ENCODE data around the gene NT5DC1. TPM values are rescaled to one million over a fixed set of nuclear protein-coding genes. Genes with fewer than 3 reads are reported as not detected.
A peak's percentile ranks its signal among the peaks of the same experiment; 100 is the strongest.

The NT5DC1 gene
- total RNA-seq, result 10 to 100 TPM; 30.2 to 31.7 TPM

GRCh38 chr6:116100419-116101301, at the start of gene NT5DC1:
TSS of gene NT5DC1 (plus strand) at chr6:116100853. CDS start at chr6:116100931, 78 bp downstream.
- Mint-ChIP-seq H3K27me3 (peaks cover 4% of the 10 kb centered on the region), H3K4me1 (peaks cover 44% of the 10 kb centered on the region), H3K27ac (peak within 1 kb of the TSS; percentile 88), H3K36me3 (ENCODE audit: low read depth) (peaks cover 9% of the 10 kb centered on the region), H3K9me3 (peaks cover 11% of the 10 kb centered on the region), H3K4me3 (peak within 1 kb of the TSS; percentile 83)
- DNase-seq, result peak; percentile 86
- ChIA-PET POLR2A (no interaction called here), CTCF (interaction anchor here (1.2 to 1.6 kb wide), 5 partner anchors 11 to 90 kb away, joined by 3 to 5 read pairs (median 4); no protein-coding TSS in a partner anchor)

GRCh38 chr6:116051244-116051643, 49.4 kb upstream of the NT5DC1 start:
- H3K36me3 Mint-ChIP-seq (ENCODE audit: low read depth), result no peaks in the 10 kb centered on the region
- H3K9me3 Mint-ChIP-seq, result no peaks in the 10 kb centered on the region
- H3K4me1 Mint-ChIP-seq, result no peaks in the 10 kb centered on the region
- peaks cover 27% of the 10 kb centered on the region for H3K27me3 Mint-ChIP-seq
- ChIA-PET CTCF (no interaction called here), POLR2A (no interaction called here)
- H3K27ac Mint-ChIP-seq, result no peak overlapping the region
- no peak overlapping the region for H3K4me3 Mint-ChIP-seq
- DNase-seq, result no peak

- Mint-ChIP-seq H3K27me3 (peaks cover 8% of the 10 kb centered on the region), H3K27ac (no peak overlapping the region), H3K4me3 (no peak overlapping the region), H3K36me3 (ENCODE audit: low read depth) (no peaks in the 10 kb centered on the region), H3K9me3 (no peaks in the 10 kb centered on the region), H3K4me1 (no peaks in the 10 kb centered on the region)
- no peak for DNase-seq
- CTCF ChIA-PET, result no interaction called here
- POLR2A ChIA-PET, result no interaction called here
Observed at GRCh38 chr6:116055513-116055912, 45.1 kb upstream of the NT5DC1 start.

GRCh38 chr6:116057766-116058165, 42.9 kb upstream of the NT5DC1 start:
- Mint-ChIP-seq H3K36me3 (ENCODE audit: low read depth) (no peaks in the 10 kb centered on the region), H3K9me3 (no peaks in the 10 kb centered on the region), H3K4me3 (no peak overlapping the region), H3K4me1 (no peaks in the 10 kb centered on the region), H3K27me3 (peaks cover 5% of the 10 kb centered on the region), H3K27ac (no peak overlapping the region)
- CTCF ChIA-PET, result no interaction called here
- POLR2A ChIA-PET, result no interaction called here
- no peak for DNase-seq

- Mint-ChIP-seq H3K36me3 (ENCODE audit: low read depth) (no peaks in the 10 kb centered on the region), H3K4me1 (no peaks in the 10 kb centered on the region), H3K9me3 (no peaks in the 10 kb centered on the region), H3K27ac (no peak overlapping the region), H3K4me3 (no peak overlapping the region), H3K27me3 (peaks cover 12% of the 10 kb centered on the region)
- no peak for DNase-seq
- CTCF ChIA-PET, result no interaction called here
- POLR2A ChIA-PET, result no interaction called here
Observed at GRCh38 chr6:116059713-116060571, 40.7 kb upstream of the NT5DC1 start.

- H3K4me1 Mint-ChIP-seq, result no peaks in the 10 kb centered on the region
- ChIA-PET POLR2A (no interaction called here), CTCF (no interaction called here)
- DNase-seq, result no peak
- no peaks in the 10 kb centered on the region for H3K36me3 Mint-ChIP-seq (ENCODE audit: low read depth)
- no peak within 1 kb of the TSS for H3K27ac Mint-ChIP-seq
- H3K9me3 Mint-ChIP-seq, result no peaks in the 10 kb centered on the region
- peaks cover 9% of the 10 kb centered on the region for H3K27me3 Mint-ChIP-seq
- H3K4me3 Mint-ChIP-seq, result no peak within 1 kb of the TSS
Observed at GRCh38 chr6:116060572-116061283, 39.9 kb upstream of the NT5DC1 start, which contains the start of gene FRK. TSS of gene FRK (minus strand) at chr6:116060891. CDS start at chr6:116060311, 580 bp downstream.

GRCh38 chr6:116062496-116062895, 38.2 kb upstream of the NT5DC1 start:
- peaks cover 13% of the 10 kb centered on the region for H3K27me3 Mint-ChIP-seq
- no peak overlapping the region for H3K27ac Mint-ChIP-seq
- ChIA-PET POLR2A (interaction anchor here (0.7 kb wide), 1 partner anchor 278 kb away, joined by 3 read pairs; no protein-coding TSS in a partner anchor), CTCF (interaction anchor here (0.6 kb wide), 1 partner anchor 183 kb away, joined by 4 read pairs; no protein-coding TSS in a partner anchor)
- no peak overlapping the region for H3K4me3 Mint-ChIP-seq
- DNase-seq, result no peak
- H3K4me1 Mint-ChIP-seq, result no peaks in the 10 kb centered on the region
- no peaks in the 10 kb centered on the region for H3K9me3 Mint-ChIP-seq
- no peaks in the 10 kb centered on the region for H3K36me3 Mint-ChIP-seq (ENCODE audit: low read depth)

- no peak overlapping the region for H3K27ac Mint-ChIP-seq
Observed at GRCh38 chr6:116064666-116065065, 36.0 kb upstream of the NT5DC1 start.

GRCh38 chr6:116066789-116067188, 33.9 kb upstream of the NT5DC1 start:
- H3K36me3 Mint-ChIP-seq (ENCODE audit: low read depth), result no peaks in the 10 kb centered on the region
- peaks cover 13% of the 10 kb centered on the region for H3K27me3 Mint-ChIP-seq
- CTCF ChIA-PET, result no interaction called here
- no peak for DNase-seq
- H3K4me3 Mint-ChIP-seq, result no peak overlapping the region
- POLR2A ChIA-PET, result no interaction called here
- no peaks in the 10 kb centered on the region for H3K4me1 Mint-ChIP-seq
- H3K9me3 Mint-ChIP-seq, result no peaks in the 10 kb centered on the region
- no peak overlapping the region for H3K27ac Mint-ChIP-seq

More at GRCh38 chr6:116064666-116065065, 36.0 kb upstream of the NT5DC1 start:
- CTCF ChIA-PET, result no interaction called here
- Mint-ChIP-seq H3K4me3 (no peak overlapping the region), H3K9me3 (no peaks in the 10 kb centered on the region), H3K4me1 (no peaks in the 10 kb centered on the region), H3K27me3 (peaks cover 13% of the 10 kb centered on the region), H3K36me3 (ENCODE audit: low read depth) (no peaks in the 10 kb centered on the region)
- no peak for DNase-seq
- POLR2A ChIA-PET, result no interaction called here

GRCh38 chr6:116070101-116070500, 30.6 kb upstream of the NT5DC1 start:
- Mint-ChIP-seq H3K27ac (no peak overlapping the region), H3K9me3 (no peaks in the 10 kb centered on the region), H3K27me3 (peaks cover 9% of the 10 kb centered on the region), H3K4me1 (peaks cover 4% of the 10 kb centered on the region), H3K36me3 (ENCODE audit: low read depth) (no peaks in the 10 kb centered on the region), H3K4me3 (no peak overlapping the region)
- CTCF ChIA-PET, result interaction anchor here (0.6 to 1.1 kb wide), 2 partner anchors 60 to 1587 kb away, joined by 3 to 4 read pairs; no protein-coding TSS in a partner anchor
- POLR2A ChIA-PET, result interaction anchor here (0.6 kb wide), 1 partner anchor 377 kb away, joined by 9 read pairs; no protein-coding TSS in a partner anchor
- DNase-seq, result no peak

- ChIA-PET POLR2A (interaction anchor here (0.6 kb wide), 1 partner anchor 376 kb away, joined by 9 read pairs; no protein-coding TSS in a partner anchor), CTCF (no interaction called here)
- H3K36me3 Mint-ChIP-seq (ENCODE audit: low read depth), result no peaks in the 10 kb centered on the region
- no peaks in the 10 kb centered on the region for H3K9me3 Mint-ChIP-seq
- H3K4me3 Mint-ChIP-seq, result no peak overlapping the region
- H3K4me1 Mint-ChIP-seq, result peaks cover 4% of the 10 kb centered on the region
- peaks cover 9% of the 10 kb centered on the region for H3K27me3 Mint-ChIP-seq
- no peak for DNase-seq
- H3K27ac Mint-ChIP-seq, result no peak overlapping the region
Observed at GRCh38 chr6:116070616-116071389, 29.9 kb upstream of the NT5DC1 start.

GRCh38 chr6:116072368-116072767, 28.3 kb upstream of the NT5DC1 start:
- Mint-ChIP-seq H3K27me3 (peaks cover 5% of the 10 kb centered on the region), H3K4me3 (no peak overlapping the region), H3K27ac (no peak overlapping the region), H3K36me3 (ENCODE audit: low read depth) (no peaks in the 10 kb centered on the region), H3K9me3 (no peaks in the 10 kb centered on the region), H3K4me1 (peaks cover 4% of the 10 kb centered on the region)
- CTCF ChIA-PET, result no interaction called here
- DNase-seq, result no peak
- POLR2A ChIA-PET, result no interaction called here

Measured in activated CD4-positive, alpha-beta T cell treated with anti-CD3 and anti-CD28 coated beads, Interleukin-2, amount 10 ng/mL, durations not matched to agents 7 days and 5 days (primary cell).